GM19324 (cell line): ENCODE results near the gene PIGBOS1.

Experiments used
- ATAC-seq: cut with Tn5 transposase; IDR thresholded peaks from one replicate; pipeline ENCODE4 v1.9.1; 2021; ENCODE audit warnings: mild to moderate bottlenecking, moderate library complexity; ENCODE audit not compliant: unreplicated experiment, low FRiP score

The PIGBOS1 gene, protein sequence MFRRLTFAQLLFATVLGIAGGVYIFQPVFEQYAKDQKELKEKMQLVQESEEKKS

DNA sequence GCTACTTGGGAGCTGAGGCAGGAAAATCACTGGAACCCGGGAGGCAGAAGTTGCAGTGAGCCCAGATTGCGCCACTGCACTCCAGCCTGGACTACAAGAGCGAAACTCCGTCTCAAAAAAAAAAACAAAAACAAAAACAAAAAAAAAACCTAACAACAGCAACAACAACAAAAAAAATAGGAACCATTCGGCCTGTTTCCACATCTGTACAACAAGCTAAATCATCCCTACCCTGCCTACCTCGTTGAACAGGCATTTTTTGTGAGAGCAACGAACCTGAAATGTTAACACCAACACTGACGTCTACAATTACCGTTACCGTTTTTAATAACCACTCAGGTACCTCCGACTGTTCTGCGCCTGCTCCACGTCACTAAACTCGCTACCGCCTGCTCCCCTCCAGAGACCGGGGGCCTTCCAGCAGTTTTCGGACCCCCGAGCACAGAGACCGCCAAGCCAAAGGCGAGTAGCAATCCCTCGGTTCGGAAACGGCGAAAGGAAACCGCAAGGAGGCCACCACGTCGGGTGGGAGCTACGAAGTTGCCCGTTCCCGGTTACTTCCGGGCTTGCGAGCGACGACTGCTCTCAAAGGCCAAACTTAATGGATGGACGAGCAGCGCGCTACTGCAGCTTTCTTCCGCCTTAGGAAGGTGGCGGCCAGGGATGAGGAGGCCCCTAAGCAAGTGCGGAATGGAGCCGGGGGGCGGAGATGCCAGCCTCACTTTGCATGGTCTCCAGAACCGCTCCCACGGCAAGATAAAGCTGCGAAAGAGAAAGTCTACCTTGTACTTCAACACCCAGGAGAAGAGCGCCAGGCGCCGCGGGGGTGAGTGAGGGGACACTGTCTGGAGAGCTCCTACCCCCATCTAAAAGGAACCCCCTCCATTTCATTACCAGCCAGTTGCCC is at the start of gene PIGBOS1, which contains the start of gene PIGB:
Gene PIGBOS1 (minus strand): TSS at position 536 of the 907 bp plus-strand sequence. CDS start 1,331 bp downstream, outside the sequence.
Gene PIGB (plus strand): TSS at position 635 of the 907 bp plus-strand sequence. CDS start 29 bp downstream, at position 664.
- peak; percentile 98 for ATAC-seq

DNA sequence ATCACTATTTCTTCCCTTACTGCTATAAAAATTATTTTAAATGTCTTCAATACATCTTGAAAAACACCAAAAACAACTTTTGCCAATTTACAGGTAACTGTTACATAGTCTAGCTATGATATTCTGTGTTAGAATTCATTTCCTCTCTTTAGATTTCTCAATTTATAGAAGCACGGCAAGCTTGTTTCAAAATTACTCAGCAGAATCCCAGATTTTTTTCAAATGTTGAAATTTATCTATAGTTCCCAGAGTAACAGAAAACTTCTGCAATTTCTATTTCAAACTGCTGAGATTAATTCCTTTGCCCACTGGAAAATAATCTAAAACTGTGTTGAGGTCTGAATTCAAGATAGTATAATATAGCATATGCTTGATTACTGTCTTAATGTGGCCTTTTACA is 48.1 kb upstream of the PIGBOS1 start:
- ATAC-seq = no peak

DNA sequence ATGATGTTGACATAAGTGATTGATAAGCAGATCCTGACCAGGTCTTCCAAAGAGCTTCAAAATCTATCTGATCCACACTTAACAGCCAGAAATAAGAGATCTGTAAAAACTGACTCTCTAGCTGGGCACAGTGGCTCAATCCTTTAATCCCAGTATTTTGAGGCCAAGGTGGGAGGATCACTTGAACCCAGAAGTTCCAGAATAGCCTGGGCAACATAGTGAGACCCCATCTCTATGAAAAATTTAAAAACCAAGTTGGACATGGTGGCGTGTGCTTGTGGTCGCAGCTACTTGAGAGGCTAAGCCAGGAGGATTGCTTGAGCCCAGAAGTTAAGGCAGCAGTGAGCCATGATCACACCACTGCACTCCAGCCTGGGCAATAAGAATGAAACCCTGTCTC is 43.7 kb upstream of the PIGBOS1 start:
- no peak for ATAC-seq

DNA sequence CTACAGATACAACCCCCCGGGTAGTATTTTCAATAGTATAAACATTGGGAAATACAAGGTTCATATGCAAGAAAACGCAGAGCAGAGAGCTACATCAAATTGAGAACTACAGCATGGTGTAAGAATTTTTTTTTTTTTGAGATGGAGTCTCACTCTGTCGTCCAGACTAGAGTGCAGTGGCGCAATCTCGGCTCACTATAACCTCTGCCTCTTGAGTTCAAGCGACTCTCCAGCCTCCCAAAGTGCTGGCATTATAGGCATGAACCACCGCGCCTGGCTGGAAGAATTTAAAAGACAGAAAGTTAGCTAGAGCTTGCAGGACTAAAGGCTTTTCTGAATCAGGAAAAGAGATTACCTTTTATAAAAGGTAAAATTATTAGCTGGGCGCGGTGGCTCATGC is 42.1 kb upstream of the PIGBOS1 start:
- ATAC-seq = no peak

DNA sequence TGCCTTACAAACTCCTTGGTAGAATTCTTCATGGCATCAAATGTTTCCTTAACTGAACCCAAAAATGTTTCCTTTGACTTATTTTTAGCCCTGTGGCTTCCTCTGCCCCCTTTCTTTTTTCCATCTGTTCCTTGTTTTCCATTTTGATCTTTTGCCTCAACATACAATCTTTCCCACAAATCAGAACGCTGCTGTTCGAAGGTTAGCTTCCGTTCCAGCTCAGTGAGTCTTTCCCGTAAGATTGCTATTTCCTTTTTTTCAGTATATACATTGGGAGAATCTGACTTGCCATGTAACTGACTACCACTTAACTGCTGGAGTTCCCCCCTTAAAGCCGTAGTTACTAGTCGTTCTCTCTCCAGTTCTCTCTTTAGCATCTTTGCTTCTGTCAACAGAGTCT is 41.3 kb upstream of the PIGBOS1 start:
- no peak for ATAC-seq

DNA sequence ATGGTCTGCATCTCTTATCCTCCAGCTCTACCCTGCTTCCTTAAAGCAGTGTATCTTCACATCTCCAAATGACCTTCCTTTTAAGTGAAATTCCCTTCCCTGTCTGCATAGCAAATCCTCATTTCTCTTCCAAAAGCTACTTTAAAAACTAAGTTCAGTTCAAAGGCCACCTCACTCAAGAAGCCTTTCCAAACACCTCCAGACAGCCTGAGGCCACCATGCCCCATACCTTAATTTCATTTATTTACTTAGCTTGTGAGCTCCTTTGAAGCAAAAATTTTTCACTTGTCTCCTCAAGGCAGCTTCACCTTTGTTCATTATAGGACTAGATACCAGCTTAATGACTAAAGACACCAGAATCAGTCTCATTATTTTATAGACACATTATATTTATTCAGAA is 39.5 kb upstream of the PIGBOS1 start:
- no peak for ATAC-seq

DNA sequence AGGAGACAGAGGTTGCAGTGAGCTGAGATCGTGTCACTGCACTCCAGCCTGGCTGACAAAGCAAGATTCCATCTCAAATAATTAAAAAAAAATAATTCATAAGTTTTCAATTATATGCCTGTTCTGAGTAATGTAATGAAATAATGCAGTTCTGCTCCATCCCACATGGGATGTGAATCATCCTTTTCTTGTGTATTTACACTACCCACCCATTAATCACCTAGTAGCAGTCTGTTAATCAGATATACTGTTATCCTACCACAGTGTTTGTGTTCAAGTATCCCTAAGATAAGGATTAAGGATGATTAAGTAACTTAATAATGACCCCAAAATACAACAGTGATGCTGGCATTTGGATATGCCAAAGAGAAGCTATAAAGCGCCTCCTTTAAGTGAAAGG is 38.9 kb upstream of the PIGBOS1 start:
- ATAC-seq = no peak

DNA sequence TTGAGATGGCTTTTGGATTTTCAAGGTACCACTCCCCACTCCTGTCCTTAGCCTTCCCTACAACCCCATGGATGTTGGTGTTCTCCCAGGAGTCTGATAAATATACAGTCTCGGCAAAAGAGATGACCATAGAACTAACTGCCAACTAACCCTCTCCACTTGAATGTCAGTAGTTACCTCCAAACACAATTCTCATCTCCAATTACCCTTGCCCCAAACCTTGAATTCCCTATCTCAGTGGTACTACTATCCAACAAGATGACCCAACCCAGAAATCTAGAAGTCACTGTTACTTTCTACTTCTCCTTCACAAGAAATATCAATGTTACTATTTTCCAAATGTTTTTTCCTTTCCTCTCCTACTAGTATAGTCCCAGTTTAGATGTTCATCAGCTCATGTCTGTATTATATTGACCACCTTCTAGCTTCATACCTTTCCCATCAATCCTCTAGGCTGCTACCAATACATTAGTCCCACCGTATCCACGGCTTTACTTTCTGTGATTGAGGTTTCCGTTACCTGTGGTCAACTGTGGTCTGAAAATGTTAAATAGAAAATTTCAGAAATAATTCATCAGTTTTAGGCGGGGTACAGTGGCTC is 38.2 kb upstream of the PIGBOS1 start:
- no peak for ATAC-seq

DNA sequence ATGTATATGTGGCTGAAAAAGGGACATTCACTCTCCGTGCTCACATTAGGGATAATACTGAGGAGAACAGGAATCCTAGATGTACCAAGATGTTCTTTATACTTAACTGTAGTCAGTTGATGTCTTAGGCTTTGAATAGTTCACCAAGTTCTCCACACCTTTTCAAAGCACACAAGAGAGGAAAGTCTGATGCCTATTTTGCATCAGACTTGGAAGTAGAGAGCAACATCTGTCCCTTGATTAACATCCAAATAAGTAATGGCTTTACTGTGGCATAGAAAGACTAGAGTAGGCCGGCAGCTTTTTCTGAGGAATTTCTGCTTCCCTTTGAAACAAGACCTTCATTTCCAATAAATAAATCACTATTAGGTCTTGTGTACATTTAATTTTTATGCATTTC is 34.1 kb upstream of the PIGBOS1 start:
- ATAC-seq = no peak

DNA sequence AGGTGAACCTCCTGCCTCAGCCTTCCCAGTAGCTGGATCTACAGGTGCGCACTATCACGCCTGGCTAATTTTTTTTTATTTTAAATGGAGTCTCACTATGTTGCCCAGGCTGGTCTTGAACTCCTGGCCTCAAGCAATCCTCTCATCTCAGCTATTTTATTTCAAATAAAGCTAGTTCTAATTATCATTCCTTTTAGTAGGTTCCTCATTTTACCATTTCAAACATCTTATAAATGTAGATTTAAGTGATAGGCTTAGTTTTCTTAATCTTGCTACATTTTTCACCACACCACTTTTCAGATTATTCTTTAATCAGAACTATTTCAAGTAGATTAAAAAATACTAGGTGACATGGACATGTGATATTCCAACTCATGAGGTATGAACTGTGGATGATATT is 30.4 kb upstream of the PIGBOS1 start:
- ATAC-seq = no peak

DNA sequence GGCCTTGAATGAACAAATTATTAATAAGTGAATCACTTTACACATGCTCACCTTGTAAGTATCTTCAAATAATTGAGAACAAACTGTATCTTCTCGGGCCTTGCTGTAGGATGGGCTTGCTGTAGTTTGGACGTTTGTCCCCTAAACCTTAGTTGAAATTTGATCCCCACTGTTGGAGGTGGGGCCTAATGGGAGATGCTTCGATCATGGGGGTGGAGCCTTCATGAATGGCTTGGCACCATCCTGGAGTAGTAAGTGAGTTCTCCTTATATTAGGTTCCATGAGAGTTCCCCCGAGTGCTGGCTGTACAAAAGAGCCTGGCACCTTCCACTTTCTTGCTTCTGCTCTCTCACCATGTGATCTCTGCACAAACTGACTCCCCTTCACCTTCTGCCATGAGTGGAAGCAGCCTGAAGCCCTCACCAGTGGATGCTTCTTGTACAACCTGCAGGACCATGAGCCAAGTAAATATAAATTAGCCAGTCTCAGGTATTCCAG is 29.4 kb upstream of the PIGBOS1 start:
- ATAC-seq = no peak

DNA sequence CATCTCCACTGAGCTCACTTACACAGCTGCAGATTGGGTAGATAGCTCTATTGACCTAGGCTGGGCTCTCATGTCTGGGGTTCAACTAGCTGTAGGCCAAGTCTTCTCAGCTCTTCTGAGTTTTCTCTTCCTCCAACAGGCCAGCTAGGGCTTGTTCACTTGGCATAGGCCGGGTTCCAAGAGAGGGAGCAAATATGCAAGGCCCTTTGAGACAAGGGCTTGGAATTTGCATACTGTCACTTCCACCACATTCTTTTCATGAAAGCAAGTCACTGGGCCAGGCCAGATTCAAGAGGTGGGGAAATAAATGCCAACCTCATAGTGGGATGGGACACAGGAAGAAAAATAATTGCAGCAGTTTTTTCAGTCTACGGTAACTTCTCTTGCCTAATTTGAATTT is 25.3 kb upstream of the PIGBOS1 start:
- no peak for ATAC-seq

DNA sequence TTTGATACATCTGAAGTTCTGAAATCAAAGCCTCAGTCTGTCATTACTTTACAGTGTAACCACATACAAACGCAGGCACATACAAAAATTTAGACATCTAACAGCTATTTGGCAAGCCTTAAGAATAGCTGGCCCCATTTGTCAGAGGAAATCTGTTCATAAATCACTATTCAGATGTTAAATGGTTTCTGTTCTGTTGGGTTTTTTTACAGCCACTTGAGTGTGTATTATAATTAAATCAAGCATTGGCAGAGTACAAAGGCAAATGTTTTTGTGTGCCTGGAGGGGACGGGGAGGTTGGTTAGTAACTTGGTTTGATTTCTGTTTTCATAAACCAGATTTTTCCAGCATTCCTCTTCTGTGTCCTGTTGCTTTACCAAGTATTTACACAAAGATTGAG is 24.2 kb upstream of the PIGBOS1 start:
- no peak for ATAC-seq

DNA sequence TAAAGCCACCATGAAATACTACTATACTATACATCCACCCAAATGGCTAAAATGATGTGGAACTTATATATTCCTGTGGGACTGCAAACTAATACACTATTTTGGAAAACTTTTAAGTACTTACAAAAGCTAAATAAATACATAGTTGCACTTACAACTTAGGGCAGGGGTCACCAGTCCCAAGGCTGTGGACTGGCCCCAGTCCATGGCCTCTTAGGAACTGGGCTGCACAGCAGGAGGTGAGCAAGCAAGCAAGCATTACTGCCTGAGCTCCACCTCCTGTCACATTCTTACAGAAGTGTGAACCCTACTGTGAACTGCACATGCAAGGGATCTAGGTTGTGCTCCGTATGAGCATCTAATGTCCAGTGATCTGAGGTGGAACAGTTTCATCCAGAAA is 18.2 kb upstream of the PIGBOS1 start:
- ATAC-seq = no peak

DNA sequence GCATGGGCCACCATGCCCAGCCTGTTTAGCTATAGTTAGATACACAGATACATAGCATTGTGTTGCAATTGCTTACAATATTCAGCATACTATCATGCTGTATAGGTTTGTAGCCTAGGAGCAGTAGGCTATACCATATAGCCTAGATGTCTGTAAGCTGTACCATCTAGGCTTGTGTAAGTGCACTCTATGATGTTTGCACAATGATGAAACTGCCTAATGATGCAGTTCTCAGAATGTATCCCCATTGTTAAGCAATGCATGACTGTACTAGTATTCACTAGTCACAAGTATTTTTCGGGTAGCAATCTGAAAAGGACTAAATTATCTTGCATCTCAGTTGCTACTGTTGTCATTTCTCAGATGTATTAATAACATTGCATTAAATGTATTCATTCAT is 16.1 kb upstream of the PIGBOS1 start:
- ATAC-seq = no peak

DNA sequence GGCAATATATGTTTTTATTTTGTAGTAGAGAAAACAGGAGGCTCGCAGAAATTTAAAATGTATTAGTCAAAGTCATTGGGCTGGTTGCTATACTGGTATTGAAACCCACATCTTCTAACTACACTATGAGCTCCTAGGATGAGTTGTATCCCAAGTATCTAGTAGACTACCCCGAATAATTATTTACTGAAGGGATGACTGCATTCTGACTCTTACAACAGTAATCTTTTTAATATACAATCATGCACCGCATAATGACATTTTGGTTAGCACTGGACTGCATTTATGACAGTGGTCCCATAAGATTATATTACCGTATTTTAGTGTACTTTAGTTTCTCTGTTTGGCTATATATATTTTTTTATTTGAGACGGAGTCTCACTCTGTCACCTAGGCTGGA is 15.4 kb upstream of the PIGBOS1 start:
- no peak for ATAC-seq

DNA sequence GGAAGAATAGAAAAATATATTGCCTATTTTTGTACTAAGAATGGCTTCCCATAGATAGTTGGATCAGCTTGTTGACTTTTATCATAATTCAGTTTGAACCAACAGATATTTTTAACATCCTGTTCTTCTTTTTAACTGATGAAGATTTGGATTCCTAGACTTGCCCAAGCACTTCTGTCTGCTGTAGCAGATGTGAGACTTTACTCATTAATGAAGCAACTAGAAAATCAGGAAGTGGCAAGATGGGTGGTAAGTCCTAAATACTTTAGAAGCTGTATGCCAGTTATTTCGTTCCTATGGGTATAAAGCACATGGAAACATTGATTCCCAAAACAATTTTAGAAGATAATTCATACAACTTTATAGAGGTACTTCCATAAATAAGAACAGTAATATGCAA is 8.5 kb upstream of the PIGBOS1 start:
- no peak for ATAC-seq

DNA sequence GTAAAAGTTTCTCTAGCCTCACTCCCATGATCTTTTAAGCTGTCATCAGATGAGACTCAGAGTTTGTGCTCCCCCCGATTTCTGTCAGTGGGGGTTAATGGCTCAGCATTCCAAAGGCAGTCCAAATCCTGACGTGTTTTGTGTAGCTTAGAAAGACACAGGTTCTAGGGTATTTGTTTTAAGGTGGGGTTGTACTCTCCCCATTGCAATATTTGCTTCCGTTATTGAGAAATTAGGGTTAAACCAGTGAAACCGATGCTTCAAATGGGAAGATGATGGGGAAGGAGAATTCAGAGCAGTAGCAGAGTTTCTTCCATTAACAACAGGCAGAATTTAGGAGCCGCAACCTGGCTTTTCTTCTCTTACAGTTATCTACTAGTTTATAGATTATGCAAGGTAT is 3.5 kb upstream of the PIGBOS1 start:
- no peak for ATAC-seq

DNA sequence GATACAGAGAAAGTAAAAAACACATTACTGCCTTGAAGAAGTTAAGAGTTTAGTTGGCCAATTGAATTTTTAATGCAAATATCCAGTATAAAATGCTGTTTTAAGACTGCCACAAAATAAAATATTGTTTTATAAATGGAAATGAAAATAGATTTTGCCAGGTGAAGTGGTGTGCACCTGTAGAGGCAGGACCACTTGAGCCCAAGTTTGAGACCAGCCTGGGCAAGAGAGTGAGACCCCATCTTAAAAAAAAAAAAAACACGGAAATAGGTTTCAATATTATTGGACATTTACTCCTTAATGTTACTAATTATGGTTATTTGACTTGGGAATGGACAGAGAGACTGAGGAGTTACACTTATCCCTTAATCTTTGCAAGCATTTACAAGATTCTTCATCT is 2.0 kb upstream of the PIGBOS1 start:
- ATAC-seq = no peak

DNA sequence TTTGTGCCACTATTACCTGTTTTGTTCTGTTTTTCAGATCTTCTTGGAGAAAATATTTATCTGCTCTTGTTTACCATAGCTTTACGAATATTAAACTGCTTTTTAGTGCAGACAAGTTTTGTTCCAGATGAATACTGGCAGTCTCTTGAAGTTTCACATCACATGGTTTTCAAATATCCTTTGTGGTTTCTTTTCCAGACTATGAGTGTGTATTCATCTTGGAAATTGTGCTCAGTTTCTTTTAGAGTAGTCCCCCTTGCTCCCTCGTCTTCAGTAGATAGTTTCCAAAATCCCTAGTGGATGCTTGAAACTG is 1.3 kb upstream of the PIGBOS1 start:
- no peak for ATAC-seq

DNA sequence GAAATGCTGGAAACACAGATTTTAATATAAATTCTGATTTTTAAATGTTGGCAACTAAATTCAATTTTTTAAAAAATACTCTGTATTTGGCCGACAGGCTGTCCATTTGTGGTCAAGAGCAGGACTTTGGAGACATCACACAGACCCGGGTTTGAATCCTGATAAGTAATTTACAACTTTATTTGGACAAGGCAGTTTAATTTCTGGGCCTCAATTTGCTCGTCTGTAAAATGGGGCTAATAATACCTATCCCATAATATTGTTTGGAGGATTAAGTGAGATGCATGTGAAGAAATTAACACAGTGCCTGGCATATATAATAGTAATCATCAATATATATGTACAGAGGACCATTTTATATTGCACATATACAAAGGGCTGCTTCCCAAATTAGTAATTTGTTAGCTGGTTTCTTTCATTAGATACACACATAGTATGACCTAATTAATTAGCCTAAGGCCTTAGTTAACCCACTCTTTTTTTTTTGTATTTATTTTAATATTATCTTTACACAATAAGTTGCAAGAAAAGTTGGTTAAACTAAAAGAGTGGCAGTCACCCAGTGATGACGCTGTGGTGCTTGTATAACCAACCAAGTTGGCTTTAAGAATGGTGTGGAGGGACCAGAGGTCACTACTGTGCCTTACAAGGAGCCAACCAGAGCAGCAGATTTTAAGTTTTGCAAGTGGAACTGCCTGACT is 764 bp upstream of the PIGBOS1 start:
- peak; percentile 30 for ATAC-seq
